Endothelial cell of umbilical vein (primary cell): ENCODE results near the gene CACNA2D3.

Experiments used
- CTCF ChIP-seq, 2 donors: IDR thresholded peaks; 1 replicate in 1 of 2; 2 replicates in 1 of 2; pipeline ENCODE4 v1.5.1; 2011; ENCODE audit warnings: low read length in 2 of 2, mild to moderate bottlenecking in 2 of 2, moderate library complexity in 2 of 2, control low read depth in 1 of 2, inconsistent platforms in 1 of 2, low read depth in 1 of 2; ENCODE audit not compliant: insufficient read depth in 1 of 2; ENCODE audit errors: extremely low read depth in 1 of 2
- EZH2 ChIP-seq: IDR thresholded peaks from 2 replicates; pipeline ENCODE4 v1.6.1; 2012; ENCODE audit warnings: borderline replicate concordance, low read depth, mild to moderate bottlenecking, moderate library complexity, low read length, inconsistent platforms; ENCODE audit not compliant: severe bottlenecking
- FOS ChIP-seq: IDR thresholded peaks from 2 replicates; pipeline ENCODE4 v1.6.1; 2011; ENCODE audit warnings: mild to moderate bottlenecking, low read length, moderate library complexity, borderline replicate concordance; ENCODE audit not compliant: insufficient read depth
- MAX ChIP-seq: IDR thresholded peaks from 2 replicates; pipeline ENCODE4 v1.6.1; 2011; ENCODE audit not compliant: insufficient read depth, insufficient read length
- MYC ChIP-seq: IDR thresholded peaks from one replicate; pipeline ENCODE4 v1.6.1; 2011; ENCODE audit warnings: mild to moderate bottlenecking, low read depth, low read length
- POLR2A ChIP-seq: IDR thresholded peaks from 2 replicates; pipeline ENCODE4 v1.6.1; 2012; ENCODE audit warnings: low read depth, mild to moderate bottlenecking, control low read depth, low read length
- POLR2AphosphoS5 ChIP-seq: IDR thresholded peaks from 2 replicates; pipeline ENCODE4 v1.6.1; 2012; ENCODE audit warnings: low read depth, mild to moderate bottlenecking, control low read depth, low read length, moderate library complexity; ENCODE audit not compliant: insufficient read depth

GRCh38 chr3:54378184-54378583, 255.8 kb downstream of the CACNA2D3 start:
- TF ChIP-seq CTCF (IDR thresholded peaks at IDR 0.05; ENCODE audit: extremely low read depth in 1 of 2, insufficient read depth in 1 of 2, low read depth in 1 of 2, low read length in 2 of 2), result no peak
- TF ChIP-seq MAX, result no peak
- TF ChIP-seq POLR2A, result no peak
- no peak for TF ChIP-seq POLR2AphosphoS5
- no peak for TF ChIP-seq EZH2
- no peak for TF ChIP-seq MYC
- TF ChIP-seq FOS, result no peak
